GM21576 (cell line): Measurements from ENCODE around the gene SEMA5A.

Source experiments
- ATAC-seq: cut with Tn5 transposase; IDR thresholded peaks from one replicate; pipeline ENCODE4 v1.9.1; 2021; ENCODE audit warnings: mild to moderate bottlenecking, moderate library complexity; ENCODE audit not compliant: unreplicated experiment

Gene SEMA5A

DNA sequence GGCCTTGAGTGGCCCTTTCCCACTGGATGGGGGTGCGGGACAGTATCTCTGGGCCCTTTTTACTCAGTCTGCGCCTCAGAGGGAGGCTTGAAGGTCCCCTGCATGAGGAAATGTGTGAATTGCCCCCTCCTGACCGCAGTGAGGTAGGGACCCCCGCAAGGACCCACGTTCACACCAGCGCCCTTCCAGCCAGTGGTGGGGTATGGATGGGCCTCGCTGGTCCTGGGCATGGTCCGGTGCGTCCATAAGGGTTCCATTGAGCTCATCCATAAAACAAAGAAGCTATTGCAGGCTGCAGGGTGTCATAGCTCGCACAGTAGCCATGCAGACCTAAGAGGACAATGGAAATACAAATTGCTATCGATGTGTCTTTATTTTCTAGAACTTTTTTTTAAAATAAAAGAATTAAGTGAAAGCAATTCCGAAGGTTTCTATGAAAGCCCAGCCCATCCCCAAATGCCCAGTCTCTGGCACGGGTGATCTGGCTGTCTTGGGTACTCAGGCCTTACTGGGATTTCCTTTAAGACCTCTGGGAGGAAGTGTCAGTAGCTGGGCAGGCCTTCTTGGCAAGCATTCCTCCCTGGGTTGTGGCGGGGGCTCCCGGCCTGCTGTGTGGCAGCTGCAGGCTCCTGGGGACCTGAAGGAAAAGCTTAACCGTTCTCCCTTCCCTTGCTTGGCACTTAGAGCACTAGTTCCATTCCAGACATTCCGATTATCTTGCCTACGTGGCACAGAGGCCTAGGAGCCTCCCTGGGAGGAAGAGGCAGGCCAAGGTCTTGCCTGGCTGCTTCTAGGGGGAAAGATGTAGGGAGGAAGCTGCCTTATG, 1.5 kb upstream of the SEMA5A start:
- no peak for ATAC-seq

DNA sequence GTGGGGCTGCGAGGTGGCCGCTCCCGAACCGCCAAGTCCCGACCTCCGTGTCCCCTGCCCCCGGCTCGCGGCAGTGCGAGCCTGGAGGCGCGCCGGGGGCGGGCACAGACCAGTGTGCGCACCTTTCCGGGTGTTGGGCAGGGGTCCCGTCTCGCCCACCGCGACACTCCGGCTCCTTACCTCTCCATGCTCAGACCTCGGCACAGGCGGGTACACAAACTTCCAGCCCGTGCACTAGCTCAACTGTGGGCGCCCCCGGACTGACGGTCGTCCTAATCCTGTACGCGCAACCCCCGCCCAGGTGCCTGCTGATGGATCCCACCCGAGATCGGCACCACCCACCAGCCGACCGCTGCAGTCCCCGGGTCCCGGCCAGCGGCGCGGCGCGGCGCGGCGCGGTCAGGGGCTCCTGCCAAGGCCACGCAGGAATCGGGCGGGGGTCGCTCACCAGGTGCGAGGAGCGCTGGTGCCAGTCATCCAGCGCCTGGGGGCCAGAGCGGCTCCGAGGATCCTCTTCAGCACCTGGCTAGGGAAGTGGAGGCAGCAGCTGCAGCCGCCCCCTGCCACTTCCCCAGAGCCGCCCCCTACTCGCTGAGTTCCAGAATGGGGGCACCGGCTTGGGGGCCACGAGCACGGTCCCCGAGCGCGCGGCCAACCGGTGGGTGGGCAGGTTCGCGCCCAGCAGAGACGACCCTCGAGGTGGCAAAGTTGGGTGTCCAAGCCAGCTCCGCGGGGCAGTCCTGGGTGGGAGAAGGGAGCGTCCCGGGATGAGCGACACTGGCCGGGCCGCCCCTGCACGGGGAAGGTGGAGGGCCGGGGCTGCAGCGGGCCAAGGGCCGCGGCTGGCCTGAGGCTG, 511 bp downstream of the SEMA5A start:
- ATAC-seq = no peak

DNA sequence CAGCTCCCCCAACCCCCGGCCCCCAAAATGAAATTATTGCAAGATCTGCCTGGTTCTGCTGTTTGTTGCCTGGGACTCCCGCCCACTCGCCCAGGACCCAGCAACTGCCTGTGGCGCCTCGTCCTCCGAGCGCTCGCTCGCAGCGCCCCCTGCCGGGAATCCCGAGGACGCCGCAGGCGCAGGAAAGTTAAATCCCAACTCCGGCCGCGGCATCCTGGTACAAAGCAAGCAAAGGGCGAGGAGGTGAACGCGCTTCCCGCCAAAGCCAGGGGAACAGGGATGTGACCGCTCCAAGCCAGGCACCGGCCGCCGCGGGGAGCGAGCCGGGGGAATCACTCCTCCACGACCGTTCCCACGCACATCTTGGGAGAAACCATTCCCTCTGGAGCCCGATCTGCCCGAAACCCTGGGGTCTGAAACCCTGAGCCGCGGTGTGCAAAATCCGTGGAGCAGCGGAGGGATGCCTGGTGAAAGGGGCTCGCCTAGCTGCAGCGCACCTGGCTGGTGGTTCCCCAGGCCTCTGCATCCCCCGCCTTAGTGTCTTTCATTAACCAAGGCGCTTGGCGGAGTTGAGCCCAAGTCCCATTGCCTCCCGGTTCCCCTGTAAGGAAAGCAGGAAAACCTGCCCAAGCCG, 1.3 kb downstream of the SEMA5A start:
- peak; percentile 76 for ATAC-seq

DNA sequence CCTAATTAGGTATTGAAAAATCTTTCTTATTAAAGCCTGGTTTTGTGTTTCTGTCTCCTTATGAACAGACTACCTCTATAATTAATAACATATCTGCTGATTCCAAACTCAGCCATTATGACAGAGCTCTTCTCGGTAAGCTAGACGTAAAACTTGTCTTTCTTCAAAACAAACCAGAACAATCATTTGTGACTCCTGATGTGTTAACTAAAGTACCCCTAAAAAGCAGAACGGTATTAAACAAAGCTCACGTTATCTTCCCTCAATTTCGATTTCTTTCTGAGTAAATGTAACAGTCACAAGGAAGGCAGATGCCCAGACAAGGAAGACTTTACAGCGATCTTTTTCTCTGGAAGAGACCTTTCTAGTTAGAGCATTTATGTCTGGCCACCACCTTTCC, 1.8 kb downstream of the SEMA5A start:
- no peak for ATAC-seq

DNA sequence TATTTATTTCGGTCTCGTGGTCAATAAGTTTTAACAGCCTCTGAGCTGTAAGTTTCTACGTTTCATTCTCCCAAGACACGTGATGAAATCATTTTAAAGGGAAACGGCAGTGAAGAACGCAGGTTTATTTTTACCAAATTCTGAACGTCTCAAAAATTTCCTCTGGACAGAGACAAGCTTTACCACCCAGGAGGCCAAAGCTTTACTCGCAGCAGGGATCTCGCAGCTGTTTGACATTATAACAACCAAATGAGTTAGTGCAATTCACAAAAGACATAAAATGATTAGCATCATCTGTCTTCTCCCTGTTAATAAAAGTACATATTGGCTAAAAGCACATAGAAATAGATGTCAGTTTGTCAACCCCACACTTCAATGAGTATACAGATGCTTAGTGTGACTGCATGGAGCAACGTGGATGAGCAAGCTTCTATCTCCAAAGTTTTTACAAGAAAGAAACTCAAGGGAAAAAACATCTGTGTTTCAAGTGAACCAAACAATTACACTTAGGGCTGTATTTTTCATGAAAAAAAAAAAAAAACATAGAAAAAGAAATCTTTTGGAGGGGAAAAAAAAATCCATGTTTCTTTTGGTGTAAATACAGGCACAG, 2.5 kb downstream of the SEMA5A start:
- ATAC-seq = no peak

DNA sequence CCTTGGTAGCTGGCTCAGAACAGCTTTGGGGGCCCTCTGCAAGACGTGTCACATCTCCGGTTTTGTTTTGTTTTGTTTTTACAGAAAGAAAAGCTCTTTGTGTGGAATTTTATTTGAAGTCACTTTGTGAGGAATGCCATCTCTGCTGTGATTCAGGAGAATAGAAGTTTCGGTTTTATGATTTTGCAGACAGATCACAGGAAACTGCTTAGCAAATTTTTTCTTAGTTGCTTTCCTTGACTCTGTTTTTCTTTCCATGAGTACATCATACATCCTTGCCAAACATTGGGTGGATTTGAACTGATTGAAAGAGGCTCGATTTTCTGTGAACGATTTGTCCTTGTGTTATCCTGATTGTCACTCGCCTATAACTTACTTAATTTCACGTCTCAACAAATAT, 5.1 kb downstream of the SEMA5A start:
- ATAC-seq = no peak

DNA sequence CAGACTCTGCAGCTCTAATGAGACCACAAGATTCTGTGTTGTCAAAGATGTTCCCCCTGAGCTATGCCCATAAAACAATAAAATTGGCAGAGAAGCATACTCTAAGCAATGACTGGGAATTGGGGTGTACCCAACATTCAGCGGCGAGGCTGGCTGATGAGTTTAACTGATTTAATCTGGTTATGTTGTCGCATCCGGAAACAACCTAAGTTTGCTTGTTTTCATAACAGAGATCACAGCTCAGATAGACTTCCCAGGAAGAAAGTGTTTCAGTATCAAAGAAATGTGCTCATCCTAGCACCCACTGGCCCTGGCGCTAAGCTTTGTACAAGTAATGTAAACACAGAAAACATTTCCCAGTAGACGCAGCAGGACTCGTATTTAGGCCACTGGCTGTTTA, 7.4 kb downstream of the SEMA5A start:
- ATAC-seq = no peak

DNA sequence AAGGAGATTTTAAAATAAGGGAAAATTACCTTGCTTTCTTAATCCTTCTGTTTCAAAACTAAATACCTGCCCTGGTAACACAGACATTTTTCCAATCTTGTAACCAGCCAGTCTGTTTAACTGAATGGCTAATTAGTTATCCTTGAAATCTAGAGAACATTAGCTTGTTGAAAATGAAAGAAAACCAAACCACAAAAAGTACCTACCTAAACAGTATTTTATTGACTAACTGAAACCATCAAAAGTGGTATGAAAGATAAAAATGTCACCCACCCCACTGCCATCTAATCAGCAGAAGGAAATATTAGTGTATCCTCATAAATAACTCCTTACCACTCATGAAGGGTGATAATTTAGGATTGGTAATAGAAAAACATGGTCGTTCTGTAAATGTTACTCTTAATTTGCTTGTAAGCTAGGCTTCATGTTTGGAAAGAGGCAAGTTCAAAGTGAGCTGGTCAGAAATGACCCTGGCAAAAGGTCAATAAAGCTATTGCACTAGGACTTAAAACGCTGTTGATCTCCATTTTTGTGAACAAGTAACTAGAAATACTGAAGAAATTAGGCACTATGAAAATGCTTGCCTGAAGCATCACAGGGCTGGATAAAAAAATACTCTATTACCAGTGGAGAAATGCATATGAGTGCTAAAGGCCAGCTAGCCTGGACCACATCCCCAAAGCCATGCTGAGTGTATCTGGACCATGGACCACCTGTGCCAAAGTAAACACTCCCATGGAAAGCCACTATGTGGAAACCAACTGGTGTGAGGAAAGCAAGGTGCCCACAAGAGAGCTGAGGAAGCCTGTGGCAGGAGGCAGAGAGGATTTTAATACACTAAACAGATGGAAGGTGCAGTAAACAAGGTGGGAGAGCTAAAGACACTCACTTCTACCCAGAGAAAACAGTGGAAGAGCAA, 8.4 kb downstream of the SEMA5A start:
- no peak for ATAC-seq

DNA sequence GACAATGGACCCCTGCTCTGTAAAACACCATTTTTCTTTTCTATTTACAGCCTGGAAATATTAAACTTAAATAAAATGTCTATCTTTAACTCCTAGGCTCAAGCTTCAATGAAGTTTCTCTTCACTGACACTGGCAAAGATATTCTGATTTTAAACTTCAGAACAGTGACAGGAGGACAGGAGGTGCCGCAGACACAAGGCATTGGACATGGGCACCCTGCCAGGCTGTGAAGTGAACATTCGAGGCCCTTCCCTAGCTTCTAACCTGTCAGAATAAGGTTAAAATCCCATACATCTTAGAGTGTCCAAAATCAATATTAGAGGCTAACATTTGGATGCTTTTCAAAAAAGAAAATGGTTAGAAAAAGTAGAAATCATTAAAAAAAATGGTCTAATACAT, 9.2 kb downstream of the SEMA5A start:
- ATAC-seq = no peak

DNA sequence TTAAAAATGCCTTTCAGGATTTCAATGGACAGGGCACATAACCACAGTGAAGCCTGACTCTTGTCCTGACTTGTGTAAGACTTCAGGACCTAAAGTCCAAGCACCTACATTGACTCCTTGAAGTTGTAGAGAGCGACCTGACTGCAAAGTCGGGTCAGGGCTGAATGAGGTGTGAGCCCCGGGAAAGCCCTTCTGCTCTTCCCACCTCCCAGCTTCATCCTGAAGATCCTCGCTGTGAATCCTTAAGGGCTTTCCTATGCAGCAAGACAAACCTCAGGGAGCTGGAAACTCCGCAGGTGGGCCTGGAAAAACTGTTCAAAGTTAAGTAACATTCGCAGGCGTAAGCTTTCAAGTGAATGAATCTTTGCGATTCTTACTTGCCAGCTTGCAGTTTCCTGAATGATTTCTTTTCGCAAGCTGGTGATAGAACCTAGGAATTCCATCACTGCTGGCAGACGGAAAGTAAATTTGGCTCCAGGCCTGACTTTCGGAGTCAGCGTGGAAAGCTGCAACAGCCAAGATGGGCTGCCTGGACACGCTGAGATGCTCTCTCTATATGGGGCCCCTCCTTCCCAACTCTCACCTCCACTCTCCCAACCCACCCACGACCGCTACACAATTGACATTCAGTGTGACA, 10.9 kb downstream of the SEMA5A start:
- no peak for ATAC-seq

DNA sequence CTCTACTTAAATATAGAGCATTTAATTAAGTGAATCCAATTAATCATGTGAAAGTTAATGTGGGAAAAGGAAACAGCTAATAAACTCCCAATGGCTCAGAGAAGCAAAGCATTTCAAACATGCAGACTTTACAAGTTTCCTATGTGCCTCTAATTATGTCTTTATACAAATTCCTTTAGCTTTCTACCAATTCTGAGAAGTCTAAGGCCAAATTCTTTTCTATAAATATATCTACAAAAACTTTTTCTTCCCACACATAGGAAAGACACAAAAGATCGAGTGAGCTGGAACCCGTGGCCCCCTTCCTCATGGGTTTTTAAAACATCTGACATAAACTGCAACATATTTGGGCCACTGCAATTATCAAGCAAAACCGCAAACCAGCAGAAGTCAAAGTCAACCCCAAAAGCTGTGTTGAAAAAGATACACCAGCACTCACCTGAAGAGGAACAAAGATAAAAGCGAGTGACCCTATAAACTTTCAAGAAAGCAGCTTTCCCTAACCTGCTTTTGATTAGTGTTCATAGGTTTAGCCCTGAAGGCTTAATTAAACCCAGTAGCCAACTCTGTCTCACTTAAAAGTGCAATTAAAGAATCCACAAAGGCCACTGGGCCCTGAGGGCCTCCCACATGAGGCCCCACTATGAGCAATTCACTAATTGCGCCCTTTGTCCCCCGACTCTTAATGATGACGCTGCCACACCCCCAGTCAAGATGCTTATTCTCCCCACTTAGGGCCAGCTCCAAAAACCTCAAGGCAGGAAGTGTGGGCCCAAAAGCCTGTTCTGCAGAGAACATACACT, 12.1 kb downstream of the SEMA5A start:
- ATAC-seq = no peak

DNA sequence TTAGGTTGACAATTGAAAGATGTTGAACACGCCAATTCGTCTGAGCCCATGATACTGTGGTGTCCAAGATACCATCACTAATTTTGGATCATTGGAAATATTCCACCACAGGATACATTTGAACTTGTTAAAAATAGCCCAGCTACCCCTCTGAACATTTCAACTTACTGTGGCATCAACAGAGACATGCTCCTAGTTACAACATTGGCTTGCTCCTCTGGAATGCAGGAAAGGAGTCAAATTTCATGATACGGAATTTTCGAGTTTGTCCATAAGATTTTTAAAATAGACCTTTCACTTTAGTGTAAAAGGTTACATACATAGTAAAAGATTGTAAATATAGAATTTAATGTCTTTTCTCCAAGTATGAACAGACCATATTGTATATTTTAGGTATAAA, 12.8 kb downstream of the SEMA5A start:
- no peak for ATAC-seq

DNA sequence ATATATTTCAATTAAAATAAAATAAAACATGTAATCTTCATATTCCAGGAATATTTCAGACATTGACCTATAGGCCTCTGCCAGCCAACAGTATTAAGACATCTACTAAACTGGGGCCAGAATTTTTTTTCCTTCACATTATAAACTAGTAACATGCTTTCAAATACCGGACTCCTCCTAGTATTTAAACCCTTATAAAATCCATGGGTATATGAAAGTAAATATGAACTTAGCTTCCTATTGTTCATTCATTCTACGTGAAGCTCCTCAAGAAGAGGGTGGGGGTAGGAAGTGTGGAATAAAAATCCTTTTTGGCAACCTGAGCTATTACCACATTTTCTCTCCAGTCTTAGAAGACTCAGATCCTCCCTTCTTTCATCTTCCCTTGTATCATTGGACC, 16.4 kb downstream of the SEMA5A start:
- no peak for ATAC-seq

DNA sequence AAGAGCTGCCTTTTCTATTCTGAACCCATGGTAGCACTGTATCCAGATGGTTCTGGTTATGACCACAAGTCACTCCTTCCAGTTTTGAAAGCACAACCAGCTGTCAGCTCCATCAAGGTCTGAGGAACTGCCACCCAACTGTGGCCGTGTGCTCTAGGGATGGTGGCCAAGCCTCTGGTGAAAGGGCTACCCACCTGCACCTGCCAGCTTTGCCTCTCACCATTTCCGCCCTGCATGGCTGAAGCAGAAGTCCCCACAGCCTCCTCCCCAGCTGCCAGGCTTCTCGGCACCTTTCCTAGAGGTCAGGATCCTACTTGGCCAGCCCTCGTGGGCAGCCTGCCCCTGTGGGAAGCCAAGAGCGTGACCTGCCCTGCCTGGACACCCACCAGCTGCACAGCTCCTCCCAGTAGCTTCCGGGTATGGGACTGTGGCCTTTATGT, 16.8 kb downstream of the SEMA5A start:
- ATAC-seq = no peak

DNA sequence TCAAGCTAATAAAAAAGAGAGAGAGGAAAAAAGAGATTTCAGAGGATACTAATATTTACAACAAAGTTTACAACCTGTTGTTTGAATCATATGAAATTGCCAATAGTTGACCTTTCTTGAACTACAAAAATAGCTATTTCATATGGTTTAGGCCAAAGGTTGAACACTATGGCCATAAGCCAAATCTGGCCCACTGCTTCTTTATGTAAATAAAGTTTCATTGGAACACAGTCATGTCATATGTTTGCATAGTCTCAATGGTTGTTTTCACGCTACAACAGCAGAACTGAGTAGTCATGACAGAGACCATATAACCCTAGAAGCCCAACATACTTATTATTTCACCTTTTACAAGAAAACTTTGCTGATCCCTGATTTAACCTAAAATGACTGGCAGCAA, 20.9 kb downstream of the SEMA5A start:
- no peak for ATAC-seq

DNA sequence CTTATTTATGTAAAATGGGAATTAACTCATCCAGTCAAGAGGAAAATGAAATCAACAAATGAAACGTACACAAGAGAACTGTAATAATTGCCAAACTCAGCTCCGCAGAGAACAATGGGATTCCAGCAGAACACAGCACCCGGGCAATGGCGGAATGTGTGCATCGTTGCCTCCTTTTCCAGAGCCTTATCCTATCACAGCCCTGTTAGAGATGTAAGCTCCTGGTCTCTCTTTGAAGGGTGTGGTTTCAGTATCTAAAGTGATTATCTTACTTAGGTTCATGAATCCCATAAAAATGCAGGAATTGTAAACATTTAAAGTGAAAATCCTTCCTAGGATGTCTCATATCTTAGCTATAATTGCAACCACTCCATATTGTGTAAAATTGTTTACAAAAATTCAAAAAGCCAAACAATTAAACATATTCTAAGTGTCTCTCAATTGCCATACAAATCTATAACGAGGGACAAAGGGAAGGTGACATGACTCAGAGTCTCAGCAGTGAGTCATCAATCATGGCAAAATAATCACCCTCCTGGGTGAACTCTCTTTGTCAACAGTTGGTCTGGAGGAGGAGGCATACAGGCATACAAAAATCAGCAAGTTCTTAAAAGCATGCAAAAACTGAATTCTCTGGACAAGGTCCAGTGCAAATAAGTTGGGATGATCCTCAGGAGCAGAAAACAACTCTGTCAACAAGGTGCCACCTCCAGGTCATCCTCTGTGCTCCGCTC, 22.6 kb downstream of the SEMA5A start:
- ATAC-seq = no peak

DNA sequence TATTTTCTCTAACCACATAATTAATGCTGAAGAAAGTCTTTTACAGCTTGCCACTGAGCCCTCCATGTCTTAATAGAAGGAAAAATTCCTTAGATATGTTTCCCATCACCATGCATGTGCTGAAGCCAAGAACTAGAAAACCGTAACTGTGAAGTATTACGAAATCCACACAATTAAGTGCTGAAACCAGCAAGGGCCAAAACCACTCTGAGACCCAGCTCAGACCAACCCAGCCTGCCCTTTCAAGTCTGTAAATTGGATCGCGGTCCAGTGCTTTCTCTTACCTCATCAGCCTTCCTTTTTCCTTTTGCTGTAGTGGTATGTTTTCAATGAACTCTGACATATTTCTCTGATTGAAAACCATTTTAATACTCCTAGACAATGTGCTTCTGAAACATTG, 26.3 kb downstream of the SEMA5A start:
- ATAC-seq = no peak

DNA sequence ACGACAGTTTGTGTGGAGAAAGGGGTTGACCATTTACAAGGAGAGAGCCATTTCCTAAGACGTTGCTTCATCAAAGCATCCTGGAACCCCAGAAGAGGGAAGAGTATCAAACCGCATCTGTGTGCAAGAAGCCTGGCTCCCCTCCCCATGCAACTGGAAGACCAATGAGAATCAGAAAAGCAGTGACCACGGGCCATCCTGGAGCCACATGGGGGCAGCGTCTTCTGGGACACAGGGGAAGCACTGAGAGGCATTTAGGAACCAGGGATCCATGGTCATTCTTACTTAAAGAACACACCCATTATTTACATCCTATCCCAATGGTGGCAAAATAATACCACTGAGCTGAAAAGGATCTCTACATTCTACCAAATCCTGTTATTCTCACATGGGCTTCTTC, 29.3 kb downstream of the SEMA5A start:
- no peak for ATAC-seq
